Measurements from ENCODE around the gene PAF1.

Gene PAF1

GRCh38 chr19:39410017-39410830, 19.3 kb upstream of the PAF1 start:
- peaks cover 30% of the 10 kb centered on the region for H3K27me3 ChIP-seq
- peak overlapping the region; percentile 100 for H3K27ac ChIP-seq
- no peak for TF ChIP-seq CTCF (IDR thresholded peaks at IDR 0.05)
- H3K4me3 ChIP-seq (ENCODE audit: low read depth in 1 of 2, low read length in 1 of 2), result peak overlapping the region; percentile 98 to 100
- no peaks in the 10 kb centered on the region for H3K9me3 ChIP-seq
- H3K4me1 ChIP-seq (ENCODE audit: control insufficient read depth in 1 of 2, insufficient read depth in 1 of 2, low read depth in 1 of 2, low read length in 1 of 2), result peaks cover 41 to 51% of the 10 kb centered on the region in 2 experiments
- peaks cover 25% of the 10 kb centered on the region for H3K36me3 ChIP-seq

DNA sequence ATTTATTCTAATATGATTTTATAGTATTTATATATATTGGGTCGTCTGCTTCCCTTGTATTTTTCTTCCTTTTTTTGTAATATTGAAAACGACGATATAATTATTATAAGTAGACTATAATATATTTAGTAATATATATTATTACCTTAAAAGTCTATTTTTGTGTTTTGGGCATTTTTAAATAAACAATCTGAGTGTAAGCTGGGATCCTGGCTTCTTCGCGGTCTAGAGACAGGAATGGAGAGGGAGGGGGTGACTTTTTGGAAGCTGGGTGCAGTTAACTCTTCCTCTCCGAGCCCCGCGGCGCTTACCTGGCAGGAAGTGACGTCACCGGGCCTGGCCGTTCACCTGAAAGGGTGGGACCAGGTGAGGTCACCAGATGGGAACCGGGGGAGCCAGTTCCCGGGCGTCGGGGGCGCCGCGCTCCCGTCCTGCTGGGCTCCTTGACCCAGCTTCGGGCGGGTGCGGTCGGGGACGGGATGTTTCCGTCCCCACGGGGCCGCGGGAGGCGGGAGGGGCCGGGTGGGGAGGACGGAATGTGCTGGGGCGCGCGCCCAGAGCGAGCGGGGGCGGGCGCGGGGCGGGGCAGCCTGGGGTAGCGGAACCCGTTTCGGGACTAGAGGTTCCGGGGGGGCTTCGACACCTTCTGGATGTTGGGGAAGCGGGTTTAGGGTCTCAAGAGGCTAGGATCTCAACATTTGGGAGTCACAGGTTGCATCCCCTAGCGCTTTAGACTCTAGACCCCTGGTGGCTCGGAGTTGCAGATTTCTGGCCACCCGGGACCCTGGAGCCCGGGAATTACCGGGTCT, 18.5 kb upstream of the PAF1 start:
- peak overlapping the region; percentile 100 for H3K27ac ChIP-seq
- H3K4me1 ChIP-seq (ENCODE audit: control insufficient read depth in 1 of 2, insufficient read depth in 1 of 2, low read depth in 1 of 2, low read length in 1 of 2), result peaks cover 49 to 59% of the 10 kb centered on the region in 2 experiments
- TF ChIP-seq CTCF (IDR thresholded peaks at IDR 0.05), result no peak
- H3K27me3 ChIP-seq, result peaks cover 22% of the 10 kb centered on the region
- peak overlapping the region; percentile 98 to 100 for H3K4me3 ChIP-seq (ENCODE audit: low read depth in 1 of 2, low read length in 1 of 2)
- H3K36me3 ChIP-seq, result peaks cover 25% of the 10 kb centered on the region
- no peaks in the 10 kb centered on the region for H3K9me3 ChIP-seq

DNA sequence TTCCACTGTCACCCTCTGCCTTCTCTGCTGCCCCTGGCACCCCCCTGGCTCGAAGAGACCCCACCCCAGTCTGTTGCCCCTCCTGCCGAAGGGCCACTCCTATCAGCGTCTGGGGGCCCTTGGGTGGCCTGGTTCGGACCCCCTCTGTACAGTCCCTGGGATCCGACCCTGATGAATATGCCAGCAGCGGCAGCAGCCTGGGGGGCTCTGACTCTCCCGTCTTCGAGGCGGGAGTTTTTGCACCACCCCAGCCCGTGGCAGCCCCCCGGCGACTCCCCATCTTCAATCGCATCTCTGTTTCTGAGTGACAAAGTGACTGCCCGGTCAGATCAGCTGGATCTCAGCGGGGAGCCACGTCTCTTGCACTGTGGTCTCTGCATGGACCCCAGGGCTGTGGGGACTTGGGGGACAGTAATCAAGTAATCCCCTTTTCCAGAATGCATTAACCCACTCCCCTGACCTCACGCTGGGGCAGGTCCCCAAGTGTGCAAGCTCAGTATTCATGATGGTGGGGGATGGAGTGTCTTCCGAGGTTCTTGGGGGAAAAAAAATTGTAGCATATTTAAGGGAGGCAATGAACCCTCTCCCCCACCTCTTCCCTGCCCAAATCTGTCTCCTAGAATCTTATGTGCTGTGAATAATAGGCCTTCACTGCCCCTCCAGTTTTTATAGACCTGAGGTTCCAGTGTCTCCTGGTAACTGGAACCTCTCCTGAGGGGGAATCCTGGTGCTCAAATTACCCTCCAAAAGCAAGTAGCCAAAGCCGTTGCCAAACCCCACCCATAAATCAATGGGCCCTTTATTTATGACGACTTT, 17.7 kb upstream of the PAF1 start:
- Histone ChIP-seq H3K36me3 (peaks cover 25% of the 10 kb centered on the region), H3K27ac (peak overlapping the region; percentile 100), H3K9me3 (no peaks in the 10 kb centered on the region), H3K27me3 (peaks cover 14% of the 10 kb centered on the region), H3K4me1 (ENCODE audit: control insufficient read depth in 1 of 2, insufficient read depth in 1 of 2, low read depth in 1 of 2, low read length in 1 of 2) (peaks cover 55 to 64% of the 10 kb centered on the region in 2 experiments), H3K4me3 (ENCODE audit: low read depth in 1 of 2, low read length in 1 of 2) (peak overlapping the region; percentile 98 to 100)
- no peak for TF ChIP-seq CTCF (IDR thresholded peaks at IDR 0.05)

GRCh38 chr19:39407660-39408391, 16.9 kb upstream of the PAF1 start:
- no peak for TF ChIP-seq CTCF (IDR thresholded peaks at IDR 0.05)
- peaks cover 48 to 61% of the 10 kb centered on the region in 2 experiments for H3K4me1 ChIP-seq (ENCODE audit: control insufficient read depth in 1 of 2, insufficient read depth in 1 of 2, low read depth in 1 of 2, low read length in 1 of 2)
- H3K36me3 ChIP-seq, result peaks cover 25% of the 10 kb centered on the region
- peaks cover 6% of the 10 kb centered on the region for H3K27me3 ChIP-seq
- peak overlapping the region; percentile 98 to 100 for H3K4me3 ChIP-seq (ENCODE audit: low read depth in 1 of 2, low read length in 1 of 2)
- no peaks in the 10 kb centered on the region for H3K9me3 ChIP-seq
- H3K27ac ChIP-seq, result peak overlapping the region; percentile 100

DNA sequence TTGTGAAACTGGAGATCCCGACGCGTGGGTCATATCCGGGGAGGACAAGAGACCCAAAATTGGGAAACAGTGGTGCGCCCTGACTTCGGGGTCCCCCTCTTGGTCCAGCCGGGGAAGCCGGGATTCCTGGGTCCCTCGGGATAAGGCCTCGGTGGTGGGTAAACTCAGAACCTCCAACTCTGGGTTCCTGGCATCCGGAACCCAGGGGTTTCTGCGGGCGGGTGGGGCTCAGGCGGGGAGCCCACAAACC, 16.4 kb upstream of the PAF1 start:
- Histone ChIP-seq H3K36me3 (peaks cover 25% of the 10 kb centered on the region), H3K27me3 (peaks cover 1% of the 10 kb centered on the region), H3K4me3 (ENCODE audit: low read depth in 1 of 2, low read length in 1 of 2) (peak overlapping the region; percentile 98 to 100), H3K9me3 (no peaks in the 10 kb centered on the region), H3K27ac (peak overlapping the region; percentile 100), H3K4me1 (ENCODE audit: control insufficient read depth in 1 of 2, insufficient read depth in 1 of 2, low read depth in 1 of 2, low read length in 1 of 2) (peaks cover 47 to 58% of the 10 kb centered on the region in 2 experiments)
- no peak for TF ChIP-seq CTCF (IDR thresholded peaks at IDR 0.05)

Data from neutrophil (primary cell).